DOHH2 (cell line): ENCODE measurements around the gene SF3B3.

Experiments
- H3F3A ChIP-seq: fragments of 200-600 bp; sonication (generic), shearing (Covaris generic); 2 replicates; pipeline ENCODE4 v1.6.0; 2016; ENCODE audit warnings: antibody characterized with exemption, mild to moderate bottlenecking; ENCODE audit not compliant: control insufficient read depth, insufficient read depth
- H3K27ac ChIP-seq: fragments of 200-600 bp; sonication (generic); 2 replicates; pipeline ENCODE4 v1.5.1; 2014; ENCODE audit warnings: low read depth, mild to moderate bottlenecking, low read length, moderate library complexity
- H3K27me3 ChIP-seq: fragments of 200-600 bp; sonication (generic); 2 replicates; pipeline ENCODE4 v1.6.1; 2014; ENCODE audit warnings: mild to moderate bottlenecking, low read length, mixed read lengths; ENCODE audit not compliant: control insufficient read depth
- H3K36me3 ChIP-seq: fragments of 200-600 bp; sonication (generic); 2 replicates; pipeline ENCODE4 v1.6.1; 2014; ENCODE audit warnings: mild to moderate bottlenecking, low read length, moderate library complexity, mixed read lengths; ENCODE audit not compliant: control insufficient read depth
- H3K4me1 ChIP-seq: fragments of 200-600 bp; sonication (generic); 2 replicates; pipeline ENCODE4 v1.6.1; 2014; ENCODE audit warnings: mild to moderate bottlenecking, low read length, mixed read lengths; ENCODE audit not compliant: control insufficient read depth
- H3K4me2 ChIP-seq: fragments of 200-600 bp; sonication (generic); 2 replicates; pipeline ENCODE4 v1.6.0; 2014; ENCODE audit warnings: mild to moderate bottlenecking, low read length, moderate library complexity
- H3K4me3 ChIP-seq: fragments of 200-600 bp; sonication (generic); 2 replicates; pipeline ENCODE4 v1.5.1; 2014; ENCODE audit warnings: mild to moderate bottlenecking, low read length, mixed read lengths
- H3K79me2 ChIP-seq: fragments of 200-600 bp; sonication (generic); 2 replicates; pipeline ENCODE4 v1.6.1; 2014; ENCODE audit warnings: mild to moderate bottlenecking, low read length, mixed read lengths; ENCODE audit not compliant: control insufficient read depth
- H3K9me2 ChIP-seq: fragments of 200-600 bp; sonication (generic); replicated peaks from 2 replicates; pipeline ENCODE4 v1.6.1; 2014; ENCODE audit warnings: mild to moderate bottlenecking, low read length, mixed read lengths; ENCODE audit not compliant: control insufficient read depth
- H3K9me3 ChIP-seq: fragments of 200-600 bp; sonication (generic); 2 replicates; pipeline ENCODE4 v1.6.1; 2014; ENCODE audit warnings: antibody characterized with exemption, low read length, mixed read lengths; ENCODE audit not compliant: control insufficient read depth, insufficient read depth
- H4K20me1 ChIP-seq: fragments of 200-600 bp; sonication (generic); 2 replicates; pipeline ENCODE4 v1.6.0; 2014; ENCODE audit warnings: low read depth, mild to moderate bottlenecking, antibody characterized with exemption, low read length, moderate library complexity; ENCODE audit not compliant: control insufficient read depth, insufficient read depth
- EZH2phosphoT487 ChIP-seq: fragments of 200-600 bp; sonication (generic); IDR thresholded peaks from 2 replicates; pipeline ENCODE4 v1.6.1; 2017; ENCODE audit warnings: borderline replicate concordance, mild to moderate bottlenecking, antibody characterized with exemption, low read length, moderate library complexity, mixed read lengths
- TF ChIP-seq, protein P1 (sequence below): fragments of 200-600 bp; sonication (generic); IDR thresholded peaks from one replicate; pipeline ENCODE4 v1.5.1; 2014; ENCODE audit warnings: antibody characterized with exemption, mild to moderate bottlenecking, low read depth, low read length; ENCODE audit not compliant: poor library complexity, severe bottlenecking

SF3B3 gene

DNA sequence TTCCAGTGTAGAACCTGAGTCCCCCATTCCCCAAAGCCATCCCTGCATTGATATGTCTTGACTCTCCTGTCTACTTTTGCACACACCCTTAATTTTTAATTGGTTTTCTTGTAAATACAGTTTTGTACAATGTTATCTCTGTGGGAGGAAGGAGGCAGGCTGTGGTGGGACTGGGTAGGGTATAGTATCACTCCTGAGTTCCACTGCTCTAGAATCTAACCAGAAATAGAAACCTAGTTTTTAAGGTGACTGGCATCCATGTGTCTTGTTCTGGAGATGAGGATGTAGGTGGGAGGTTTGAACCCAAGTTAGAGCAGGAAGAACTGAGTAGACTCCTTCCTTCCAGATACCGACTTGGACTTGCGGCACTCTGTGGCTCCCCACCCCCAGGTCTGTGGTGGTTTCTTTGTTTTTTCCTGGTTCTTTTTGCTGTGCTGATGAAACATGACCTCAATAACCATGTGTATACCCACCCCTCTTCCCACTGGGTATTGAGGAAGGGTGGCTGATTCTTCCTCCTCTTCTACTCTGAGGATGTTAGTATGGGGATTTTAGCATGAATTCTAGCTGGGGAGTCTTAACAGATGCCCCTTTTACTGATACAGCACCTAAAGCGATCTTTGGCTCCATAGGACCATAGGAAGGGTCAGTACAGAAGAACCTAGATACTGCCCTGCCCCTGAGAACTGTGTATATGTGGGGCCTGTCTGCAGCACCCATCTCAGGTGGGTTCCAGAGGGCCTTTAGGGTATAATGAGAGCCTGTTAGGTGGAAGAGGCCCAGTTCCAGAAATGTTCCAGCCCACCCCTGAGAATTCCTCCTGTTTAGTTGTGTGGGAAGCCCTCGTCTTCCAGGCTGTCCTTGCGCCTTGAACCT, 48.7 kb downstream of the SF3B3 start:
- Histone ChIP-seq H3K79me2 (no peaks in the 10 kb centered on the region), H4K20me1 (peaks cover 8% of the 10 kb centered on the region; the same call in 1 of the 2 replicates), H3K27me3 (no peaks in the 10 kb centered on the region), H3K27ac (no peak overlapping the region), H3K4me2 (no peak overlapping the region), H3K4me3 (no peak overlapping the region), H3K9me2 (no peaks in the 10 kb centered on the region), H3K36me3 (peaks cover 73% of the 10 kb centered on the region), H3F3A (peaks cover 58% of the 10 kb centered on the region), H3K4me1 (no peaks in the 10 kb centered on the region), H3K9me3 (no peaks in the 10 kb centered on the region)
- no peak for TF ChIP-seq EZH2phosphoT487
- TF ChIP-seq, protein P1, sequence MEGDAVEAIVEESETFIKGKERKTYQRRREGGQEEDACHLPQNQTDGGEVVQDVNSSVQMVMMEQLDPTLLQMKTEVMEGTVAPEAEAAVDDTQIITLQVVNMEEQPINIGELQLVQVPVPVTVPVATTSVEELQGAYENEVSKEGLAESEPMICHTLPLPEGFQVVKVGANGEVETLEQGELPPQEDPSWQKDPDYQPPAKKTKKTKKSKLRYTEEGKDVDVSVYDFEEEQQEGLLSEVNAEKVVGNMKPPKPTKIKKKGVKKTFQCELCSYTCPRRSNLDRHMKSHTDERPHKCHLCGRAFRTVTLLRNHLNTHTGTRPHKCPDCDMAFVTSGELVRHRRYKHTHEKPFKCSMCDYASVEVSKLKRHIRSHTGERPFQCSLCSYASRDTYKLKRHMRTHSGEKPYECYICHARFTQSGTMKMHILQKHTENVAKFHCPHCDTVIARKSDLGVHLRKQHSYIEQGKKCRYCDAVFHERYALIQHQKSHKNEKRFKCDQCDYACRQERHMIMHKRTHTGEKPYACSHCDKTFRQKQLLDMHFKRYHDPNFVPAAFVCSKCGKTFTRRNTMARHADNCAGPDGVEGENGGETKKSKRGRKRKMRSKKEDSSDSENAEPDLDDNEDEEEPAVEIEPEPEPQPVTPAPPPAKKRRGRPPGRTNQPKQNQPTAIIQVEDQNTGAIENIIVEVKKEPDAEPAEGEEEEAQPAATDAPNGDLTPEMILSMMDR = no peak

DNA sequence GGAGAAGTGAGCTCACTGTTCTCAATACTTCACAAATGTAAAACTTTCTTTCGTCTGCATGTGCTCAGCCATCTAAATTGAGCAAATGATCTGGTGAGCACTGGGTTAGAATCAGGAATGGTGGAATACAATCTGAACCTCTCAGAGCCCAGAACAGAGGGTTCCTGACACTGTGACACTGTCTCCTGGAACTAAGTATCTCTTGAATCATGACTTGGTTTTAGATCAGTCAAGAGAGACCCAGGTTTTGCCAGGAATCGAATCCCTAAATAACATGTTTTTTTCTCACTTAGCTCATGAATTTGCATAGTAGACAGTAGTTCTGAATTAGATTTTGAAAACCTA, 49.3 kb downstream of the SF3B3 start:
- Histone ChIP-seq H3K4me3 (no peak overlapping the region), H4K20me1 (peaks cover 8% of the 10 kb centered on the region; the same call in 1 of the 2 replicates), H3K9me2 (no peaks in the 10 kb centered on the region), H3K27me3 (no peaks in the 10 kb centered on the region), H3K36me3 (peaks cover 67% of the 10 kb centered on the region), H3K4me2 (no peak overlapping the region), H3K27ac (no peak overlapping the region), H3K9me3 (no peaks in the 10 kb centered on the region), H3F3A (peaks cover 56% of the 10 kb centered on the region), H3K4me1 (no peaks in the 10 kb centered on the region), H3K79me2 (no peaks in the 10 kb centered on the region)
- TF ChIP-seq EZH2phosphoT487 = no peak
- TF ChIP-seq, protein P1 = no peak

DNA sequence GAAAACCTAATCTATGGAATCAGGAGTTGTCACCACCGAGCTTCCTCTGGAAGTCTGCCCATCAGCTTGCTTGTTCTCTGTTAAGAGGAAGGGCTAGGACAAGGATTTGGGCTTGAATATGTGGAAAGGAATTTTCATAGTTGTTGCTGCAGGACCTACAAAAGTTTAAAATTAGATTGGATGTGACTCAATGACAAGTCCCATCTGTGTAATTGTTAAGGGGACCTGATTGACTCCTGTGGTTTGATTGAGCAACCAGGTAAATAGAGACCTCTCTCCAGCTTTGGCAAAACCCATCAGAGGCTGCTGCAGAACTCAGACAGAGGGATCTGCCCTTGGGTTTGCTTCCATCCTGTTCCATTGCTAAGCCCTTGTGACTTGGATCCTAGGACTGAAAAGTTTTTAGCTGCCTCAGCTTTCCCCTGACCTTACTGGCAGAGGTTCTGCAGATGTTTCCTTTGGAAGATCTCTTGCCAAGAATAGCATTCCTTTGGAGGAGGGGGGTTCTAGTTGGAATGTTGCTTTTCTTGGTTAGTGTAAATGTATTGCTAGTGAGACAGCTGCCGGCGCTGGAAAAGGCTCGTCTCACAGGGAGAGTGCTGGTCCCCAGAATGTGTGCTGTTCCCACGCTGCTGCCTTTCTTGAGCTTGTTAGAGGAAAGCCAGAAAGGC, 50.0 kb downstream of the SF3B3 start:
- Histone ChIP-seq H3K27me3 (no peaks in the 10 kb centered on the region), H3K36me3 (peaks cover 60% of the 10 kb centered on the region), H3K27ac (no peak overlapping the region), H3K4me2 (no peak overlapping the region), H3F3A (peaks cover 50% of the 10 kb centered on the region), H3K79me2 (no peaks in the 10 kb centered on the region), H3K4me1 (no peaks in the 10 kb centered on the region), H3K4me3 (no peak overlapping the region), H4K20me1 (peaks cover 8% of the 10 kb centered on the region; the same call in 1 of the 2 replicates), H3K9me2 (no peaks in the 10 kb centered on the region), H3K9me3 (no peaks in the 10 kb centered on the region)
- TF ChIP-seq, protein P1 = no peak
- TF ChIP-seq EZH2phosphoT487 = no peak
